ENCODE measurements around the gene JPT1.

DNA sequence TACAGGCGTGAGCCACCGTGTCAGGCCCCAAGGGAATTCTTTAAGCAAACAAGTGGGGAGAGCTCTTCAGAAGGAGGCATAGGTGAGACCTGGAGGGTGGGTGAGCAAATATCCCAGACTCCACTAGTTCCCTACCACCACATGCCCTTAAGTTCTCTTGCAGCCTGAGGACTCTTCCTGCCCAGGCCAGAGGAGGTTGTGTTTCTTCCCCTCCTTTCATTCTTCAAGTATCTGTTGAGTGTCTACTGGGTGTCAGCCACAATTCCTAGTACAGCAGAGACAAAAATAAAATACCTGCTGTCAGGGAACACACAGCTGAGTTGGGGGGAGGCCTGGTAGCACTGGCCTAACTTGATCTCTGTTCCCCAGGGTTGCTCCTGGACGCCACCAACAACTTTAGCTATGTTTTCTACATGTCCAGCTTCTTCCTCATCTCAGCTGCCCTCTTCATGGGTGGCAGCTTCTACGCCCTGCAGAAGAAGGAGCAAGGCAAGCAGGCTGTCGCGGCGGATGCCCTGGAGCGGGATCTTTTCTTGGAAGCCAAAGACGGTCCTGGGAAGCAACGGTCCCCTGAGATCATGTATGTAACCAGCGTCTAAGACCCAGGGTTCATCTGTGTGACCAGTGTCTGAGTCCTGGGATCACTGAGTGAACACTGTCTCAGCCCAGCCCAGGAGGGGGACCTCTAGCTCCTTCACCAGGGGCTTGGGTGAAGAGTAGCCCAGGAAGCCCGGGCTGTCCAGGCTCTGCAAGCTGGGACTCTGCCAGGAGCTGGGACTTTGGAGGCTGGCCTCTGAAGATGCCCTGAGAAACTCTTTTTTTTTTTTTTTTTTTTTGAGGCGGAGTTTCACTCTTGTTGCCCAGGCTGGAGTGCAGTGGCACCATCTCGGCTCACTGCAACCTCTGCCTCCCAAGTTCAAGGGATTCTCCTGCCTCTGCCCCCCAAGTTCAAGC, 50.4 kb downstream of the JPT1 start:
- no peak for TF ChIP-seq JUN (IDR thresholded peaks at IDR 0.05; ENCODE audit: borderline replicate concordance, insufficient read depth, insufficient read length, low read depth)
- TF ChIP-seq, protein P1, sequence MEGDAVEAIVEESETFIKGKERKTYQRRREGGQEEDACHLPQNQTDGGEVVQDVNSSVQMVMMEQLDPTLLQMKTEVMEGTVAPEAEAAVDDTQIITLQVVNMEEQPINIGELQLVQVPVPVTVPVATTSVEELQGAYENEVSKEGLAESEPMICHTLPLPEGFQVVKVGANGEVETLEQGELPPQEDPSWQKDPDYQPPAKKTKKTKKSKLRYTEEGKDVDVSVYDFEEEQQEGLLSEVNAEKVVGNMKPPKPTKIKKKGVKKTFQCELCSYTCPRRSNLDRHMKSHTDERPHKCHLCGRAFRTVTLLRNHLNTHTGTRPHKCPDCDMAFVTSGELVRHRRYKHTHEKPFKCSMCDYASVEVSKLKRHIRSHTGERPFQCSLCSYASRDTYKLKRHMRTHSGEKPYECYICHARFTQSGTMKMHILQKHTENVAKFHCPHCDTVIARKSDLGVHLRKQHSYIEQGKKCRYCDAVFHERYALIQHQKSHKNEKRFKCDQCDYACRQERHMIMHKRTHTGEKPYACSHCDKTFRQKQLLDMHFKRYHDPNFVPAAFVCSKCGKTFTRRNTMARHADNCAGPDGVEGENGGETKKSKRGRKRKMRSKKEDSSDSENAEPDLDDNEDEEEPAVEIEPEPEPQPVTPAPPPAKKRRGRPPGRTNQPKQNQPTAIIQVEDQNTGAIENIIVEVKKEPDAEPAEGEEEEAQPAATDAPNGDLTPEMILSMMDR (IDR thresholded peaks at IDR 0.05; ENCODE audit: extremely low read depth in 1 of 2, insufficient read depth in 1 of 2, low read depth in 1 of 2, low read length in 2 of 2): no peak
- no peak for TF ChIP-seq EZH2 (IDR thresholded peaks at IDR 0.05; ENCODE audit: borderline replicate concordance, low read depth, low read length, severe bottlenecking)
- TF ChIP-seq MYC (IDR thresholded peaks at IDR 0.05; ENCODE audit: low read depth, low read length): no peak
- TF ChIP-seq, protein P2, sequence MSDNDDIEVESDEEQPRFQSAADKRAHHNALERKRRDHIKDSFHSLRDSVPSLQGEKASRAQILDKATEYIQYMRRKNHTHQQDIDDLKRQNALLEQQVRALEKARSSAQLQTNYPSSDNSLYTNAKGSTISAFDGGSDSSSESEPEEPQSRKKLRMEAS (IDR thresholded peaks at IDR 0.05; ENCODE audit: insufficient read depth, insufficient read length): no peak
- TF ChIP-seq POLR2AphosphoS5 (IDR thresholded peaks at IDR 0.05; ENCODE audit: insufficient read depth, low read depth, low read length): no peak
